Activated CD4-positive, alpha-beta T cell treated with anti-CD3 and anti-CD28 coated beads, Interleukin-2, amount 10 ng/mL, durations not matched to agents 24 days and 14 days (primary cell): Measurements from ENCODE around the gene CALML6. TPM values are rescaled to one million over a fixed set of nuclear protein-coding genes. Genes with fewer than 3 reads are reported as not detected.
A peak's percentile ranks its signal among the peaks of the same experiment; 100 is the strongest.

Experiments used
- DNase-seq: peaks from one replicate; pipeline ENCODE4 v3.0.0; 2022
- H3K27ac Mint-ChIP-seq: one replicate; pipeline ENCODE4 v1.8.0; 2022; ENCODE audit warnings: mild to moderate bottlenecking, mixed read lengths
- H3K27me3 Mint-ChIP-seq: one replicate; pipeline ENCODE4 v1.8.0; 2022; ENCODE audit warnings: mixed read lengths
- H3K36me3 Mint-ChIP-seq: one replicate; pipeline ENCODE4 v1.8.0; 2022; ENCODE audit warnings: low read depth, mild to moderate bottlenecking, mixed read lengths
- H3K4me1 Mint-ChIP-seq: one replicate; pipeline ENCODE4 v1.8.0; 2021; ENCODE audit warnings: mixed read lengths
- H3K4me3 Mint-ChIP-seq: one replicate; pipeline ENCODE4 v1.8.0; 2022; ENCODE audit warnings: mild to moderate bottlenecking, moderate library complexity, mixed read lengths
- H3K9me3 Mint-ChIP-seq: one replicate; pipeline ENCODE4 v1.8.0; 2021; ENCODE audit warnings: mixed read lengths
- intact Hi-C: fragments of 100-400 bp; cut with micrococcal nuclease; formaldehyde crosslinking; loops from one replicate; pipeline ENCODE4 v1.15.1; 2023
- total RNA-seq: library from RNA; stranded (reverse); gene quantifications from 2 replicates; pipeline ENCODE4 v1.2.3, GENCODE V29; 2022

The CALML6 gene
- total RNA-seq, 1 donor from 2014 or later: not detected

- peaks cover 8% of the 10 kb centered on the region for H3K4me1 Mint-ChIP-seq
- H3K36me3 Mint-ChIP-seq: no peaks in the 10 kb centered on the region
- H3K9me3 Mint-ChIP-seq: no peaks in the 10 kb centered on the region
- DNase-seq: peak; percentile 54
- intact Hi-C loops: no loop called here
- H3K27me3 Mint-ChIP-seq: peaks cover 4% of the 10 kb centered on the region
- peak overlapping the region; percentile 28 for H3K4me3 Mint-ChIP-seq
- H3K27ac Mint-ChIP-seq: no peak overlapping the region
These were observed 3.6 kb upstream of the CALML6 start for GRCh38 chr1:1911350-1912041.

- Mint-ChIP-seq H3K36me3 (no peaks in the 10 kb centered on the region), H3K4me1 (peaks cover 3% of the 10 kb centered on the region), H3K9me3 (no peaks in the 10 kb centered on the region), H3K27me3 (peaks cover 5% of the 10 kb centered on the region), H3K4me3 (no peak overlapping the region), H3K27ac (no peak overlapping the region)
- intact Hi-C loops: no loop called here
- peak; percentile 56 for DNase-seq
These were observed 724 bp upstream of the CALML6 start for GRCh38 chr1:1914101-1914970.

GRCh38 chr1:1915911-1916840, 1.1 kb downstream of the CALML6 start:
- Mint-ChIP-seq H3K9me3 (no peaks in the 10 kb centered on the region), H3K27me3 (peaks cover 5% of the 10 kb centered on the region), H3K4me3 (no peak overlapping the region), H3K36me3 (no peaks in the 10 kb centered on the region), H3K4me1 (peaks cover 3% of the 10 kb centered on the region), H3K27ac (no peak overlapping the region)
- no peak for DNase-seq
- intact Hi-C loops: loop anchor here (5.0 kb wide), 1 partner anchor 671 kb away; the partner anchor contains the start of gene PRXL2B

- intact Hi-C loops: loop anchor here (5.0 kb wide), 1 partner anchor 670 kb away; the partner anchor contains the start of gene PRXL2B
- H3K4me3 Mint-ChIP-seq: no peak overlapping the region
- H3K9me3 Mint-ChIP-seq: no peaks in the 10 kb centered on the region
- H3K27me3 Mint-ChIP-seq: peaks cover 2% of the 10 kb centered on the region
- H3K27ac Mint-ChIP-seq: no peak overlapping the region
- no peak for DNase-seq
- H3K4me1 Mint-ChIP-seq: peaks cover 3% of the 10 kb centered on the region
- no peaks in the 10 kb centered on the region for H3K36me3 Mint-ChIP-seq
These were observed 1.8 kb downstream of the CALML6 start for GRCh38 chr1:1916851-1917251.

DNA sequence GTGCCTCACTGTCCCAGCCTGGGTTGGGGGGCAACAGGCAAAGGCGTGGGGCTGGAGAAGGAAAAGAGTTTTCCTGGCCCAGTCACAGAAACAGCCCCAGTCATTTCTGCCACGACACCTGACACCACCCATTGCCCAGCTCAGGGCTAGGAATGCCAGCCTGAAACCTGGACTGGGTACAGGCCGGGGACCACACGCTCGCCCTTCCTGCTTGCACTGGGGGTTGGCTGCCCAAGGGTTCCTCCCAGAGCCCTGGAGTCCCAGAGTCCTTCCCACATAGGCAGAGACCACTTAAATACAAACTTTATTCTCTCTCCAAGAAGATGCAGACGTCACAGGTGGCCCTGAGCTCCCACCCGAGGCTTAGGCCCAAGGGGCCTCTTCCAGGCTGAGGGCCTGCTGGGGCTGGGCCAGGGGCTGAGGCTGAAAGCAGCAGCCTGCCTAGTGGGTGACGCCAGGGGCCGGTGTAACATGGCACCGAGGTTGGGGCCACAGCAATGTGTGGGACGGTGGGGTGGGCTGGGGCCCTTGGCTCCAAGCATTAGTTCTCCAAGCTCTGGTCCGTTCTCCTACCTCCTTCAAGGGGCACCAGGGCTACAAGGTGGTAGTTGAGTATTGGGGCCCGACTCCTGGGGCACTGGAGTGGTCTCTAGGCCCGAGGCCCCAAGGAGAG, 2.4 kb downstream of the CALML6 start:
- Mint-ChIP-seq H3K4me3 (peak overlapping the region; percentile 48), H3K4me1 (peaks cover 3% of the 10 kb centered on the region), H3K9me3 (no peaks in the 10 kb centered on the region), H3K27ac (no peak overlapping the region), H3K36me3 (no peaks in the 10 kb centered on the region), H3K27me3 (peaks cover 2% of the 10 kb centered on the region)
- intact Hi-C loops: loop anchor here (5.0 kb wide), 1 partner anchor 670 kb away; the partner anchor contains the start of gene PRXL2B
- DNase-seq: no peak

DNA sequence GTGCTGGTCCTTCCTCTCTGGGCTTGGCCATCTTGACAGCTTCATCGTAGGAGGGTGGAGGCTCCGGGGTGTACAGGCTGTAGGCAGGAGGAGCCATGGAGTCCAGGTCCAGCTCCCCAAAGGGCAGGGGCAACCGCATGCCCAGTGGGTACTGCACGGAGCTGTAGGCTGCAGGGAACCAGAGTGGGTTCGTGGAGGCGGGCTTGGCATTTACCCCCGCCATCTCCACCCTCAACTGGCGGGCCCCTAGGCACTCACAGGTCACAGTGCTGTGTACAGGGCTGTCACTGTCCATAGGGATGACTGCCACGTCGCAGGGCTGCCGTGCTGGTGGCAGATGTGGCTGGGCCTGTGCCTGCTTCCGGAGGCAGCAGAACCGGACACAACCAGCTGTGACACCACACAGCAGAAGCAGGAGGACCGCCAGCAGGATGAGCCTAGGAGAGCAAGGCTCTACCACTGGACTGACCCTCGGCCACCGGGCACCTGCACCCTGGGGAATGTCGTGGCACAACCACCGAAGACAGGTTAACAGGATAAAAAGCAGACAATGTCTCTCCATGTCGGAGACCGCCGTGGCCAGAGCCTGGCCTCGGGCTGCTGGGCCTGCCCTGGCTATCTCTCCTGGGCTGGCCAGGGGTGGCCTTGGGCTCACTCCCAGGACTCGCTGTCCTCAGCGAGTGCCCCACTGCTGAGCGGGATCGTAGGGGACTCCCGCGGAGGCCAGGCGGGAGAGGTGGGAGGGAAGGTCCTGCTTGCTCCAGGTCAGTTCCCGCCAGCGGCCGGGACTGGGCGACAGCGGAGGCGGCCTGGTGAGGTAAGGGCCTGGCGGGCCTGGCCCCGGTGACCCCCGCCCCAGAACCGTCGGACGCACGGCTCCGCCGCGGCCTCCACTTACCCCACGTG, 3.2 kb downstream of the CALML6 start:
- no peak overlapping the region for H3K27ac Mint-ChIP-seq
- no peak for DNase-seq
- peaks cover 3% of the 10 kb centered on the region for H3K4me1 Mint-ChIP-seq
- peak overlapping the region; percentile 55 for H3K4me3 Mint-ChIP-seq
- intact Hi-C loops: loop anchor here (5.0 kb wide), 1 partner anchor 669 kb away; the partner anchor contains the start of gene PRXL2B
- H3K9me3 Mint-ChIP-seq: no peaks in the 10 kb centered on the region
- peaks cover 2% of the 10 kb centered on the region for H3K27me3 Mint-ChIP-seq
- H3K36me3 Mint-ChIP-seq: no peaks in the 10 kb centered on the region

DNA sequence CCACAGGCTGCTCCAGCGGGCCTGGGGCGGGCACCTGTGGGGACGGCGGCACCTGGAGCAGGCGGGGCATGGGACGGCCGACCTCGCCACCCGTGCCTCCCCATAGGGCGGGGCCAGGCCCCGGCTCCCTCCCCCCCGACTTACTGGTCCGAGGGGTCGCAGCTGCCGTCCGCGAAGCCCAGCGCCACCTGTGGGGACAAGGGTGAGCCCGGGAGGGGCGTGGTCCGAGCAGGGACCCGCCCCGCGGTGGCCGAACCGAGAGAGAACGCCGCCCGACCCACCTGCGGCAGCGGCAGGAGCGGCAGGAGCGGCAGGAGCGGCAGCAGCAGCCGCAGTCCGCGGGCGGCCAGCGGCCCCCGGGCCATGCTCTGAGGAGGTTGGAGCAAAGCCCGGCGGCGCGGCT, 3.8 kb downstream of the CALML6 start, which contains the start of gene TMEM52:
TMEM52 (minus strand) TSS at position 379 of the 403 bp plus-strand sequence; CDS start at position 365, 14 bp downstream.
- no peaks in the 10 kb centered on the region for H3K9me3 Mint-ChIP-seq
- peak within 1 kb of the TSS; percentile 70 for H3K27ac Mint-ChIP-seq
- peak within 1 kb of the TSS; percentile 79 for H3K4me3 Mint-ChIP-seq
- peaks cover 2% of the 10 kb centered on the region for H3K27me3 Mint-ChIP-seq
- no peaks in the 10 kb centered on the region for H3K36me3 Mint-ChIP-seq
- H3K4me1 Mint-ChIP-seq: peaks cover 3% of the 10 kb centered on the region
- intact Hi-C loops: loop anchor here (1.0 to 5.0 kb wide), 3 partner anchors 10 to 668 kb away; partner anchors contain the start of gene PRXL2B
- no peak for DNase-seq

GRCh38 chr1:1919304-1920056, 4.4 kb downstream of the CALML6 start:
- peak; percentile 100 for DNase-seq
- Mint-ChIP-seq H3K4me3 (peak overlapping the region; percentile 79), H3K9me3 (no peaks in the 10 kb centered on the region), H3K4me1 (peaks cover 3% of the 10 kb centered on the region), H3K36me3 (no peaks in the 10 kb centered on the region), H3K27ac (peak overlapping the region; percentile 70), H3K27me3 (peaks cover 2% of the 10 kb centered on the region)
- intact Hi-C loops: loop anchor here (1.0 to 5.0 kb wide), 3 partner anchors 10 to 668 kb away; partner anchors contain the start of gene PRXL2B

DNA sequence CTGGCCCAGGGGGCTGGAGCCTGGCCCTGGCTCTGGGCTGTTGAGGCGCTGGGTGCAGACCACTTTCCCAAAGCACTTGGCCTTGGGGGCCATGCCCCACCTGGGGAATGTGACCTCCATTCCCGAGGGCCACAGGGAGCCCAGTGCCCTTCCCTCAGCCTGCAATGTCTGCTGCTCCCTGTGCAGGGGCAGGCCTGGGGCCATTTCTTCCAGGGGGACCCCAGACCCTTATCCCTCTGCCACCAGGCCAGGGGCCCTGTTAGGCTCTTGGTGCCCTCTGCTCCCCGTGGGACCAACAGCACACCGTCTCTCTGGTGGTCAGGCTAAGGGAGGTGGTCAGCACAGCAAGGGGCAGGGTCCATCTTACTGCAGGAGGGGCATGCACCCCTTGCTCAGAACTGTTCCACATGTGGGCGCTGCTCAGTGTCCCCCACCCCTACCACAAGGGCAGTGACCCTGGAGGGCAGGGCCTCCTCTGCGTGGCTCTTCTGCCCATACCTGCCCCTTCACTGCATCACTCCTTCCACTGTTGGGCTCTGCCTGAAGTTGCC, 5.1 kb downstream of the CALML6 start:
- Mint-ChIP-seq H3K4me1 (peaks cover 3% of the 10 kb centered on the region), H3K27me3 (peaks cover 2% of the 10 kb centered on the region), H3K27ac (no peak overlapping the region), H3K9me3 (no peaks in the 10 kb centered on the region), H3K36me3 (no peaks in the 10 kb centered on the region), H3K4me3 (peak overlapping the region; percentile 26)
- DNase-seq: no peak
- intact Hi-C loops: no loop called here

DNA sequence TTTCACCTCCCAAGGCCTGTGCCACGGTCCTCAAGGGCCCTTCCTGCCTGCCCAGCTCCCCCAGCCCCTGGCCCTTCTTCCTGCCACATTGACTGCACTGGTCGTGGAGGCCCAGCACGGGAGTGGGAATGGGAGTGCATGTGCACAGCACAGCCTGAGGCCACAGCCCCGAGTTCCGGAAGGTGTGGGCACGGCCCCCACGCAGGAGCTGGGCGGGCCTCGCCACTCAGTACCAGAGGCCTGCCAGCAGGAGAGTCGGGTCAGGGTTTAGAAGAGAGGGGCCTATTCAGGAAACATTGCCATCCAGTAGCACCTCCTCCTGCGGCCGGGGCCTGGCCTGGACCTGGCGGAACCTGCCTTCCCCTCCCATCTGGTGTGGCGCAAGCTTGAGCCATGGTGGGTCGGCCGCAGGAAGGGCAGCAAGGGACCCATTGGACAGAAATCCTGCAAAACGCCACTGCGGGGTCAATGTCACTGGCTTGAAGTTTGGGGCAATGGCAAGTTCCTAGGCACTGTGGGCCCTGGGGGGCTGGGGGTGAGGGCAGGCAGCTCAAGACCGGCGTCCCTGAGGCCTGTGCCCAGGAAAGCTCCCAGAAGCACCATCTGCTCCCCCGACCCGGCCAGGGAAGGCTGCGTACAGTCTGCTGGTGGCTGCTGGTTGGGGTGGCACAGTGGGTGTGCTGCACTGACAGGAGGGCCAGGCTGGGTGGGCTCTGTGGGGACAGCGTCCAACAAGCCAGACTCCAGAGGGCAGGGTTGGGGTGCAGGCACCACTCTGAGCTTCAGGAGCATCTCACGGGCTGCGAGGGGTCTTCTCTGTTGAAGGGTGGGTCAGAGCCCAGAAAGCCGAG, 5.8 kb downstream of the CALML6 start:
- intact Hi-C loops: no loop called here
- Mint-ChIP-seq H3K4me3 (peak overlapping the region; percentile 7), H3K27ac (no peak overlapping the region)

More for the DNA sequence above, 5.8 kb downstream of the CALML6 start:
- DNase-seq: no peak
- H3K9me3 Mint-ChIP-seq: no peaks in the 10 kb centered on the region
- peaks cover 3% of the 10 kb centered on the region for H3K4me1 Mint-ChIP-seq
- peaks cover 2% of the 10 kb centered on the region for H3K27me3 Mint-ChIP-seq
- H3K36me3 Mint-ChIP-seq: no peaks in the 10 kb centered on the region
